Measurements from ENCODE around the gene RUVBL2. TPM values are rescaled to one million over a fixed set of nuclear protein-coding genes. Genes with fewer than 3 reads are reported as not detected.

Gene RUVBL2
- total RNA-seq, 1 experiment from 2014 or later = 170 TPM

- ChIA-PET POLR2A (no interaction called here), CTCF (no interaction called here)
- Histone ChIP-seq H3K4me1 (ENCODE audit: control insufficient read depth, insufficient read depth, low read length) (no peaks in the 10 kb centered on the region), H3K4me3 (ENCODE audit: low read depth in 2 of 2, low read length in 2 of 2) (no peak overlapping the region), H3K27me3 (ENCODE audit: control insufficient read depth, insufficient read depth, low read length) (no peaks in the 10 kb centered on the region), H3K36me3 (ENCODE audit: control insufficient read depth, insufficient read depth, low read length) (no peaks in the 10 kb centered on the region), H3K27ac (ENCODE audit: low read length) (no peak overlapping the region), H3K9me3 (ENCODE audit: control insufficient read depth, insufficient read depth, low read depth, low read length) (no peaks in the 10 kb centered on the region; the same call in 1 of the 2 replicates)
- ATAC-seq (no peak), DNase-seq (ENCODE audit: low read depth, low spot score) (no peak)
- no TSS peak for BruUV-seq (replicated peaks)
- in situ Hi-C loops (cut with HindIII; ENCODE audit: low pct_unique_long_range_greater_than_20kb, low sequenced_read_pairs) (no loop called here), intact Hi-C loops (cut with micrococcal nuclease; ENCODE audit: unreplicated experiment) (no loop called here)
- no peak for TF ChIP-seq POLR2AphosphoS5 (IDR thresholded peaks at IDR 0.05; ENCODE audit: low read depth, low read length)
- no peak for TF ChIP-seq TCF7L2 (IDR thresholded peaks at IDR 0.05; ENCODE audit: low read depth, low read length)
- no peak for TF ChIP-seq REST (IDR thresholded peaks at IDR 0.05; ENCODE audit: insufficient read depth in 1 of 2, low read depth in 2 of 2, low read length in 1 of 2)
- TF ChIP-seq CTCF (IDR thresholded peaks at IDR 0.05) = no peak
- no peak for TF ChIP-seq SIN3A (IDR thresholded peaks at IDR 0.05; ENCODE audit: borderline replicate concordance, insufficient read depth, low read depth, low read length)
Observed at GRCh38 chr19:48945817-48946216, 47.9 kb upstream of the RUVBL2 start.

- H3K4me1 ChIP-seq (ENCODE audit: control insufficient read depth, insufficient read depth, low read length) = no peaks in the 10 kb centered on the region
- no peaks in the 10 kb centered on the region for H3K27me3 ChIP-seq (ENCODE audit: control insufficient read depth, insufficient read depth, low read length)
- CTCF ChIA-PET = no interaction called here
- H3K36me3 ChIP-seq (ENCODE audit: control insufficient read depth, insufficient read depth, low read length) = no peaks in the 10 kb centered on the region
- ATAC-seq = no peak
- DNase-seq (ENCODE audit: low read depth, low spot score) = no peak
- H3K27ac ChIP-seq (ENCODE audit: low read length) = no peak overlapping the region
- no peaks in the 10 kb centered on the region for H3K9me3 ChIP-seq (ENCODE audit: control insufficient read depth, insufficient read depth, low read depth, low read length)
- no peak overlapping the region for H3K4me3 ChIP-seq (ENCODE audit: low read depth in 2 of 2, low read length in 2 of 2)
- in situ Hi-C loops (cut with HindIII; ENCODE audit: low pct_unique_long_range_greater_than_20kb, low sequenced_read_pairs) = no loop called here
- BruUV-seq (replicated peaks) = no TSS peak
- POLR2A ChIA-PET = no interaction called here
- TF ChIP-seq CTCF (IDR thresholded peaks at IDR 0.05) (no peak), TCF7L2 (IDR thresholded peaks at IDR 0.05; ENCODE audit: low read depth, low read length) (no peak), POLR2AphosphoS5 (IDR thresholded peaks at IDR 0.05; ENCODE audit: low read depth, low read length) (no peak), SIN3A (IDR thresholded peaks at IDR 0.05; ENCODE audit: borderline replicate concordance, insufficient read depth, low read depth, low read length) (no peak), REST (IDR thresholded peaks at IDR 0.05; ENCODE audit: insufficient read depth in 1 of 2, low read depth in 2 of 2, low read length in 1 of 2) (no peak)
- intact Hi-C loops (cut with micrococcal nuclease; ENCODE audit: unreplicated experiment) = no loop called here
Observed at GRCh38 chr19:48946463-48947257, 47.0 kb upstream of the RUVBL2 start.
